GM19467 (cell line): ENCODE data around the gene DNAH12.
"Not testable (repeated sequence)": the region's sequence is repeated elsewhere in the genome, so short reads cannot be mapped to it uniquely, and the experiment has no call there.

Source experiments
- ATAC-seq: cut with Tn5 transposase; IDR thresholded peaks from one replicate; pipeline ENCODE4 v1.9.1; 2021; ENCODE audit warnings: mild to moderate bottlenecking, moderate library complexity; ENCODE audit not compliant: unreplicated experiment

Gene DNAH12

GRCh38 chr3:57545636-57546268 is 1.6 kb upstream of the DNAH12 start:
- no peak for ATAC-seq

GRCh38 chr3:57538465-57538864 is 5.7 kb downstream of the DNAH12 start:
- ATAC-seq: no peak

- no peak for ATAC-seq
Measured at GRCh38 chr3:57530071-57530608, 14.0 kb downstream of the DNAH12 start.

GRCh38 chr3:57518276-57518915 is 25.7 kb downstream of the DNAH12 start:
- ATAC-seq: no peak

- ATAC-seq: no peak
Measured at GRCh38 chr3:57512166-57512565, 32.0 kb downstream of the DNAH12 start.

DNA sequence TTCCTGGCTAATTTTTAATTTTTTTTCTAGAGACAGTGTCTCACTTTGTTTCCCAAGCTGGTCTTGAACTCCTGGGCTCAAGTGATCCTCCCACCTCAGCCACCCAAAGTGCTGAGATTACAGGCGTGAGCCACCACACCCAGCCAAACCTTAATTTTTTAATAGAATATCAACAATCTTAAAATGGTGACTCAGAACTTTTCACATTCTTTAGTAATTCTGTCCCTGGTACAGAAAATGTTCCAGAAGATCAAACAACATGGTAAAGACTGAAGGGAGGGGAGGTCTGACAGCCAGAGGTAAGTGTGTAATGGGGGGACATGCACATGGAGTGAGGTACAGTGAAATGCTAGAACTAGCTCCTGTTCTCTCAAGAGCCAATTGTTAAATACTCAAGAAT is 38.2 kb downstream of the DNAH12 start:
- ATAC-seq: no peak

DNA sequence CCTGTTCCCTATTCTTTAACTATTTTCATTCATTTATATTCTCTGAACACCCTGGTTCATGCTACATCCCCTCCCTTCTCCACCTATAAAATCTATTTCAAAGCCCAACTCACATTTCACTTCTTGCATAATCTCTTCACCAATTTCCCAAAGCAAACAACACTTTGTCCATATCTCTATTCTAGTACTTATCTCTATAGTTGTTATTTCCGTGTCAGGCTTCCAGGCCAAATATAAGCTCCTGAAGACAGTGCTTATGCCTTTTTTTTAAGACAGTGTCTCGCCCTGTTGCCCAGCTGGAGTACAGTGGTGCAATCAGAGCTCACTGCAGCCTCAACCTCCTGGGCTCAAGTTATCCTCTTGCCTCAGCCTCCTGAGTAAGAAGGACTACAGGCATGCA is 43.6 kb downstream of the DNAH12 start:
- ATAC-seq: no peak

- ATAC-seq: no peak
Measured at GRCh38 chr3:57497904-57498303, 46.2 kb downstream of the DNAH12 start.

GRCh38 chr3:57484563-57484962 is 59.6 kb downstream of the DNAH12 start:
- ATAC-seq: no peak

- ATAC-seq: not testable (repeated sequence)
Measured at GRCh38 chr3:57477193-57477592, 67.0 kb downstream of the DNAH12 start.

- no peak for ATAC-seq
Measured at GRCh38 chr3:57464801-57465200, 79.3 kb downstream of the DNAH12 start.

DNA sequence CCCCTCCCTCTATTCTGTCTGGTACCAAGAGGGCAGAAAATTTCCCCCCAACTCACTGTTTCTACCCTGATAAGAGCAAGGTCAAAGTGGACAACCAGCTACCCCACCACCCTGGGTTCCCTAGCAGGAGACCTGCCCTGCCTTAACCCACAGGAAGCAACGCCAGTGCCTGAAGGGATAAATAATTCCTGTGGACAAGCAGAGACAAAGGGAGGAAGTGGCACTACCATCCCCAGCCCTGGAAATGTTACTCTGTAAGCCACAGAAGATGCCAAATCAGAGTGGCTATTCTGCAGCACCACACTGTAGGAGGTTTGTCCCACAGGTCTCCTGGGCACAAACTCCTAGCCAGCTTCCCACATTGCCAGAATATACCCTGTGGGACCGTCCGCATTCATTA is 80.1 kb downstream of the DNAH12 start:
- no peak for ATAC-seq

- no peak for ATAC-seq
Measured at GRCh38 chr3:57451150-57451846, 92.8 kb downstream of the DNAH12 start.

DNA sequence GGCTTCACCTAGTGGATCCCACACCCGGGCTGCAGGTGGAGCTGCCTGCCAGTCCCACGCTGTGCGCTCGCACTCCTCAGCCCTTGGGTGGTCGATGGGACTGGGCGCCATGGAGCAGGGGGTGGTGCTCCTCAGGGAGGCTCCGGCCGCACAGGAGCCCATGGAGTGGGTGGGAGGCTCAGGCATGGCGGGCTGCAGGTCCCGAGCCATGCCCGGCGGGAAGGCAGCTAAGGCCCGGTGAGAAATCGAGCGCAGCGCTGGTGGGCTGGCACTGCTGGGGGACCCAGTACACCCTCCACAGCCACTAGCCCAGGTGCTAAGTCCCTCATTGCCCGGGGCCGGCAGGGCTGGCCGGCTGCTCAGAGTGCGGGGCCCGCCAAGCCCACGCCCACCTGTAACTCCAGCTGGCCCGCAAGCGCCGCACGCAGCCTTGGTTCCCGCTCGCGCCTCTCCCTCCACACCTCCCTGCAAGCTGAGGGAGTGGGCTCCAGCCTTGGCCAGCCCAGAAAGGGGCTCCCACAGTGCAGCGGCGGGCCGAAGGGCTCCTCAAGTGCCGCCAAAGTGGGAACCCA is 94.8 kb downstream of the DNAH12 start:
- not testable (repeated sequence) for ATAC-seq

GRCh38 chr3:57448489-57448888 is 95.7 kb downstream of the DNAH12 start:
- ATAC-seq: not testable (repeated sequence)

DNA sequence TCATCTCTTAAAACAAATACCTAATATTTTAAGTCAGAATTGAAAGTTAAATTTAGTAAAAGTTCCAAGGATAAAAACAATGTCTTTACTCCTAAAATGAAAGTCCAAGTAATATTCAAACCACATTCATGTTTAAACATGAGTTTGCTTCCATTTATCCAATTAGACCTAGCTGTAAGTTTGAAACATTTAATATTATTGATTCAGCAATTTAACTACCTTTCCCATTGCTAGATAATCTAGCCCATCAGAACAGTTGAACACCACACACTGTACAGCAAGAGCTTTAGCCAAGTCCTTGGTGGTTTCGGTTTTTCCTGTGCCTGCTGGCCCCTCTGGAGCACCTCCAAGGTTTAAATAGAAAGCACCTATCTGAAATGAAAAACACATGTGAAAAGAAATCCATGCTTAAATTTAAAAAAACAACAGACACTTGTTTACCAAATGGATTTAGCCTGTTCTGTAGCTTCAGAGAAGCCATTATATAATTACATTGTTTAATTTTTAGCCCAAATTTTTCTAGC is 97.8 kb downstream of the DNAH12 start:
- no peak for ATAC-seq

GRCh38 chr3:57444469-57444868 is 99.7 kb downstream of the DNAH12 start:
- ATAC-seq: no peak

- ATAC-seq: not testable (repeated sequence)
Measured at GRCh38 chr3:57440144-57440543, 104.0 kb downstream of the DNAH12 start.

DNA sequence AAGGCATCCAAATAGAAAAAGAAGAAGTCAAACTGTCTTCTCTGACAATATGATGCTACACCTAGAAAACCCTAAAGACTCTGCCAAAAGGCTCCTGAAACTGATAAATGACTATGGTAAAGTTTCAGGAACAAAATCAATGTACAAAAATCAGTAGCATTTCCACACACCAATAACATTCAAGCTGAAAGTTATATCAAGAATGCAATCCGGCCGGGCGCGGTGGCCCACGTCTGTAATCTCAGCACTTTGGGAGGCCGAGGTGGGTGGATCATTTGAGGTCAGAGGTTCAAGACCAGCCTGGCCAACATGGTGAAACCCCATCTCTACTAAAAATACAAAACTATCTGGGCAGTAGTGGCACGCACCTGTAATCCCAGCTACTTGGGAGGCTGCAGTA is 105.7 kb downstream of the DNAH12 start:
- ATAC-seq: not testable (repeated sequence)

GRCh38 chr3:57436195-57436761 is 107.9 kb downstream of the DNAH12 start:
- no peak for ATAC-seq

GRCh38 chr3:57434041-57434440 is 110.1 kb downstream of the DNAH12 start:
- no peak for ATAC-seq
